Stimulated activated CD8-positive, alpha-beta memory T cell treated with anti-CD3 and anti-CD28 coated beads, Interleukin-12 subunit alpha, Interleukin-12 subunit beta, amount 100 ng/mL, for 4 hours (primary cell): ENCODE results near the gene ZNF630.
"Not testable (repeated sequence)": the region's sequence is repeated elsewhere in the genome, so short reads cannot be mapped to it uniquely, and the experiment has no call there.

Experiments used
- DNase-seq: peaks from one replicate; pipeline ENCODE4 v3.0.0-alpha.2; 2020; ENCODE audit warnings: low read depth

The ZNF630 gene

DNA sequence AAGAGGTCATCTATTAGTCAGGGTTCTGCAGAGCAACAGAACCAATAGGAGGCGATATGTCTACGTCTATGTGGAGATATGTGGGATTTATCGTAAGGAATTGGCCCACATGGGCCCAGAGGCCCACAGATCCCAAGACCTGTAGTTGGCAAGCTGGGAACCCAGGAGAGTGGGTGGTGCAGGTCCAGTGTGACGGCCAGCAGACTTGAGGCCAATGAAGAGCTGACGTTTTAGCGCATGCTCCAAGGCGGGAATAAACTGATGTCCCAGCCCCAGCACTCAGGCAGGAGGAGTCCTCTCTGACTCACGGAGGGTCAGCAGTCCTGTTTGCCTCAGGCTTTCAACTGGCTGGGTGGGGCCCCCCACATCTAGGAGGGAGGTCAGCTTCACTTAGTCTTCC is 43.3 kb downstream of the ZNF630 start:
- DNase-seq, result no peak

GRCh38 chrX:48027545-48027944 is 43.9 kb downstream of the ZNF630 start:
- not testable (repeated sequence) for DNase-seq

- no peak for DNase-seq
Observed at GRCh38 chrX:48025561-48025960, 45.9 kb downstream of the ZNF630 start.

DNA sequence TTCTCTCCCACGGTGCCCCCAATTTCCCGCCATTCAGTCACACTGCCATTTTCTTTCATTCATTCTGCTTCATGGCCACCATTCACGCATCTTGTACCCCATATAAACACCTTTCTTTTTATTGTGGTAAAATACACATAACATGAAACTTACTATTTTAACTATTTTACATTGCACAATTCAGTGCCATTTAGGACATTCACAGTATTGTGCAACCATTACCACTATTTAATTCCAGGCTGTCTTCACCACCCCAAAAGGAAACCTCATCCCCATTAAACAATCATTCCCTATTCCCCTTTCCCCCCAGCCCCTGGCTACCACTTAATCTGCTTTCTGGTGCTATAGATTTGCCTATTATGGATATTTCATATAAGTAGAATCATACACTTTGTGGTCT is 48.7 kb downstream of the ZNF630 start:
- DNase-seq, result no peak

DNA sequence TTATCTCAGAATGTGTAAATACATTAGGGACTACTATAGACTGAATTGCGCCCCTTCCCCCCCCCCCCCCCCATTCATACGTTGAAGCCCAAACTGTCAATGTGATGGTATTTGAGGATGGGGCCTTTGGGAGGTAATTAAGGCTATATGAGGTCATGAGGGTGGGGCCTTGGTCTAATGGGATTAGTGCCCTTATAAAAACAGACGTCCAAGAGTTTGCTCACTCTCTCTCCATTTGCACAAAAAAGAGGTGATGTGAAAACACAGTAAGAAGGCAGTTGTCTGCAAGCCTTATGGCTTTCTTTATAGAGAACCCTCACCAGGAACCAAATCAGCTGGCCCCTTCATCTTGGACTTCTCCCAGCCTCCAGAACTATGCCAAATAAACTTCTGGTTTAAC is 49.3 kb downstream of the ZNF630 start:
- no peak for DNase-seq

GRCh38 chrX:48021026-48021900 is 50.2 kb downstream of the ZNF630 start:
- peak; percentile 50 for DNase-seq

DNA sequence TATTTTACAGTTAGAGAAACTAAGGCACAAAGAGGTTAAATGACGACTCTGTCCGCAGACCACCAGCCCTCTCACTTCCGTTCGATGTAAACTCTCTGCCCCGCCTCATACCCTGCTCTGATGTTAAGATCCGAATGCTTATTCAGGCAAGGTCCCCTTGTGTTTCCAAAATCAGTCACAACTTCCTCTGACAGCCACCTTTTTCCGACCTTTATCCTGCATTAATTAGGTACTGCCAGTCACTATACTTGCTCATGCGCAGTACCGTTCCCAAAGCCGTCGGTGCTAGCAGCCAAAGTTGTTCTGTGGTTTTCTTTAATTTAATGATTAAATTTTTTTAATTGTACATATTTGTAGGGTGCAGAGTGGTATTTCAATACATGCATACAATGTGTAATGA is 51.0 kb downstream of the ZNF630 start:
- DNase-seq, result not testable (repeated sequence)

GRCh38 chrX:48019892-48020291 is 51.5 kb downstream of the ZNF630 start:
- DNase-seq, result not testable (repeated sequence)

DNA sequence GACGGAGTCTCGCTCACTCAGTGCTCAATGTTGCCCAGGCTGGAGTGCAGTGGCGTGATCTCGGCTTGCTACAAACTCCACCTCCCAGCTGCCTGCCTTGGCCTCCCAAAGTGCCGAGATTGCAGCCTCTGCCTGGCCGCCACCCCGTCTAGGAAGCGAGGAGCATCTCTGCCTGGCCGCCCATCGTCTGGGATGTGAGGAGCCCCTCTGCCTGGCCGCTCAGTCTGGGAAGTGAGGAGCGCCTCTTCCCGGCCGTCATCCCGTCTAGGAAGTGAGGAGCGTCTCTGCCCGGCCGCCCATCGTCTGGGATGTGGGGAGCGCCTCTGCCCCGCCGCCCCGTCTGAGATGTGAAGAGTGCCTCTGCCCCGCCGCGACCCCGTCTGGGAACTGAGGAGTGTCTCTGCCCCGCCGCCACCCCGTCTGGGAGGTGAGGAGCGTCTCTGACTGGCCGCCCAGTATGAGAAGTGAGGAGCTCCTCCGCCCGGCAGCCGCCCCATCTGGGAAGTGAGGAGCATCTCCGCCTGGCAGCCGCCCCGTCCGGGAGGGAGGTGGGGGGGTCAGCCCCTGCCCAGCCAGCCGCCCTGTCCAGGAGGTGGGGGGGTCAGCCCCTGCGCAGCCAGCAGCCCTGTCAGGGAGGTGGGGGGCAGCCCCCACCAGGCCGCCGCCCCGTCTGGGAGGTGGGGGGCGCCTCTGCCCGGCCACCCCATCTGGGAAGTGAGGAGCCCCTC is 54.7 kb downstream of the ZNF630 start:
- DNase-seq, result not testable (repeated sequence)

GRCh38 chrX:48009445-48009960 is 61.9 kb downstream of the ZNF630 start:
- DNase-seq, result not testable (repeated sequence)
